Stimulated activated CD4-positive, alpha-beta T cell treated with anti-CD3 and anti-CD28 coated beads, Interleukin-2, amount 100 ng/mL, for 24 hours (primary cell): ENCODE data around the gene RNF212.

Experiments used
- DNase-seq, 2 donors: peaks; one replicate each; pipeline ENCODE4 v3.0.0-alpha.2; 2020

The RNF212 gene

GRCh38 chr4:1087371-1087770 lies 26.0 kb downstream of the RNF212 start:
- DNase-seq: no peak

- DNase-seq: no peak
Measured at GRCh38 chr4:1086011-1086410, 27.4 kb downstream of the RNF212 start.

GRCh38 chr4:1085404-1085799 lies 28.0 kb downstream of the RNF212 start:
- DNase-seq: no peak

- no peak for DNase-seq
Measured at GRCh38 chr4:1084796-1085403, 28.5 kb downstream of the RNF212 start.

GRCh38 chr4:1084394-1084793 lies 29.0 kb downstream of the RNF212 start:
- DNase-seq: no peak

GRCh38 chr4:1082215-1083182 lies 30.9 kb downstream of the RNF212 start:
- DNase-seq: no peak

GRCh38 chr4:1081689-1082040 lies 31.7 kb downstream of the RNF212 start:
- DNase-seq: no peak

GRCh38 chr4:1080961-1081688 lies 32.2 kb downstream of the RNF212 start:
- no peak for DNase-seq

GRCh38 chr4:1080432-1080831 lies 32.9 kb downstream of the RNF212 start:
- no peak for DNase-seq

- DNase-seq: no peak
Measured at GRCh38 chr4:1079711-1080265, 33.6 kb downstream of the RNF212 start.

- DNase-seq: no peak
Measured at GRCh38 chr4:1078490-1078889, 34.9 kb downstream of the RNF212 start.

GRCh38 chr4:1077711-1078477 lies 35.5 kb downstream of the RNF212 start:
- DNase-seq: no peak

- no peak for DNase-seq
Measured at GRCh38 chr4:1075809-1076699, 37.3 kb downstream of the RNF212 start.

GRCh38 chr4:1075225-1075624 lies 38.1 kb downstream of the RNF212 start:
- no peak for DNase-seq

- no peak for DNase-seq
Measured at GRCh38 chr4:1074077-1074476, 39.3 kb downstream of the RNF212 start.

GRCh38 chr4:1072830-1073446 lies 40.4 kb downstream of the RNF212 start:
- peak; percentile 53 to 59 for DNase-seq

- no peak for DNase-seq
Measured at GRCh38 chr4:1069394-1069793, 44.0 kb downstream of the RNF212 start.

GRCh38 chr4:1065732-1066131 lies 47.6 kb downstream of the RNF212 start:
- DNase-seq: no peak

- DNase-seq: no peak
Measured at GRCh38 chr4:1062419-1062818, 50.9 kb downstream of the RNF212 start.

- DNase-seq: no peak
Measured at GRCh38 chr4:1061760-1062159, 51.6 kb downstream of the RNF212 start.
